ENCODE measurements around the gene MZT2B. TPM values are rescaled to one million over a fixed set of nuclear protein-coding genes. Genes with fewer than 3 reads are reported as not detected.
"Not testable (repeated sequence)": the region's sequence is repeated elsewhere in the genome, so short reads cannot be mapped to it uniquely, and the experiment has no call there.

The MZT2B gene
- total RNA-seq, 2 donors from 2014 or later, result 75.3 to 96.3 TPM

DNA sequence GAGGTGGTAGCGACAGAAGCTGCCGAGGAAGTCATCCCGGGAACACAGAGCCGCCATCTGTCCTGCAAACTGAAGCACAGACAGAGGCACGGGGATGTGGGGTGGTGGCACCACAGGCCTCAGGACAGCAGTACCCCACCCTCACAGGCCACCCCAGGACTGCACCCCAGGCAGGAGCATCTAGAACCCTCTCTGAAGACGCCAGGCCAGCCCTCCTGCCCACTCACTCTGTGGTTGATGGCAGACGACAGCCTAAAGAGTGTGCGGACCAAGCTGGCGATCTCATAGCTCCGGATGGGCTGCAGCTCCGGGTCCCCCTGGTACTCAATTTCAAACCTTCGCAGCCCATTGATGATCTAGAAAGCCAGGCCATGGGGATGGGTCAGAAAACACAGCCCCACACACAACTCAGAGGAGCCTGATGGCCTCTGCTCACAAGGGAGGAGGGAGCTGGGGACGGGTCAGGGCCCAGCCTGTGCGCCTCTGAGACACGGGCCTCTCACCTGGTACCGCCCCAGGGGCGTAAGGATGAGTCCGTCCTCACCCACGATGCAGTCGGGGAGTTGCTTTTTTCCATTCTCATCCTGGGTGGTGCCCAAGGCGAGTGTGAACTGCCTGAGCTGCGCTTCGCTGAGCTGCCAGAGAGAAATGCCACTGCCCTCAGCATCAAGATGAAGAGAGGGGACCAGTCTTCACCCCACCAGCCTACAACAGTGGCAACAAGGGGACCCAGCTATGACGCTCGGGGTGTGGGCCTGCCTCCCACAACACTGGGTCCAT lies 29.1 kb upstream of the MZT2B start:
- H3K36me3 ChIP-seq, result peaks cover 17% of the 10 kb centered on the region
- no peaks in the 10 kb centered on the region for H3K4me1 ChIP-seq (ENCODE audit: control insufficient read depth in 1 of 2, low read depth in 2 of 2)
- H3K9me3 ChIP-seq, result no peaks in the 10 kb centered on the region
- no peak overlapping the region for H3K4me3 ChIP-seq
- ATAC-seq (ENCODE audit: insufficient number of reproducible peaks, low FRiP score, low read depth) (no peak), DNase-seq (ENCODE audit: low spot score) (no peak)
- no peak overlapping the region for H3K27ac ChIP-seq
- H3K27me3 ChIP-seq (replicated peaks; ENCODE audit: insufficient read depth), result no peaks in the 10 kb centered on the region
- TF ChIP-seq, protein P1, sequence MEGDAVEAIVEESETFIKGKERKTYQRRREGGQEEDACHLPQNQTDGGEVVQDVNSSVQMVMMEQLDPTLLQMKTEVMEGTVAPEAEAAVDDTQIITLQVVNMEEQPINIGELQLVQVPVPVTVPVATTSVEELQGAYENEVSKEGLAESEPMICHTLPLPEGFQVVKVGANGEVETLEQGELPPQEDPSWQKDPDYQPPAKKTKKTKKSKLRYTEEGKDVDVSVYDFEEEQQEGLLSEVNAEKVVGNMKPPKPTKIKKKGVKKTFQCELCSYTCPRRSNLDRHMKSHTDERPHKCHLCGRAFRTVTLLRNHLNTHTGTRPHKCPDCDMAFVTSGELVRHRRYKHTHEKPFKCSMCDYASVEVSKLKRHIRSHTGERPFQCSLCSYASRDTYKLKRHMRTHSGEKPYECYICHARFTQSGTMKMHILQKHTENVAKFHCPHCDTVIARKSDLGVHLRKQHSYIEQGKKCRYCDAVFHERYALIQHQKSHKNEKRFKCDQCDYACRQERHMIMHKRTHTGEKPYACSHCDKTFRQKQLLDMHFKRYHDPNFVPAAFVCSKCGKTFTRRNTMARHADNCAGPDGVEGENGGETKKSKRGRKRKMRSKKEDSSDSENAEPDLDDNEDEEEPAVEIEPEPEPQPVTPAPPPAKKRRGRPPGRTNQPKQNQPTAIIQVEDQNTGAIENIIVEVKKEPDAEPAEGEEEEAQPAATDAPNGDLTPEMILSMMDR (IDR thresholded peaks at IDR 0.05), result no peak

DNA sequence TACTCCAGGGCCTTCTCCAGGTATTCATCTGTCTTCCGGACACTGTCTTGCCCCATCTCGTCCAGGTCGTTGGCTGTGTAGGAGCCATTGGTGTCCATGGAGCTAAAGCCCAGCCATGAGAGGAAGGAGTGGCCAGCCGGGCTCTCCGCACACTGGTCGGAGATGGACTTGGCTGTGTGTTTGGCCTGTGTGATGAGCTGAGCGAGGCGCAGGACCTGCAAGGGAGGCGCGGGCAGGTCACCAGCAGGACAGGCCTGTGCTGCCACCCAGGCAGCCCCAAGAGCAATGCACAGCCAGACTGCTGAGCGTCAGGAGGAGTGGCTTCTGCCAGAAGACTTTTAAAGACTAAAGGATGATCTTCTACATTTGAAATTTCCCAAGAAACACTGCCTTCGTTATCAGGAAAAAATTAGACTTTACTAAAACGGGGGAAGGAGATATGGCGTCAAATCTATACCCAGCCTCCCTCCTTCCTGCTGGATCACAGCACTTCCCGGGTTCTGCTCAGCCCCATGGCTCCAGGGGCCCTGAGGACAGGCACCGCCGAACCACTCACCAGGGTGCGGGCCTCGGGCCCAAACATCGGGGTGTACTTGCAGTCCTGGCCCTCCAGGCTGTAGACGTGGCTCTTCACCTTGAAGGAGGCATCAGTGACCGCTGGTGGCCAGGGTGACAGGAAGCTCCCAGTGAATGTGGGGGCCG lies 28.2 kb upstream of the MZT2B start:
- not testable (repeated sequence) for ATAC-seq (ENCODE audit: insufficient number of reproducible peaks, low FRiP score, low read depth); H3K4me3 ChIP-seq
- H3K36me3 ChIP-seq, result peaks cover 17% of the 10 kb centered on the region

DNA sequence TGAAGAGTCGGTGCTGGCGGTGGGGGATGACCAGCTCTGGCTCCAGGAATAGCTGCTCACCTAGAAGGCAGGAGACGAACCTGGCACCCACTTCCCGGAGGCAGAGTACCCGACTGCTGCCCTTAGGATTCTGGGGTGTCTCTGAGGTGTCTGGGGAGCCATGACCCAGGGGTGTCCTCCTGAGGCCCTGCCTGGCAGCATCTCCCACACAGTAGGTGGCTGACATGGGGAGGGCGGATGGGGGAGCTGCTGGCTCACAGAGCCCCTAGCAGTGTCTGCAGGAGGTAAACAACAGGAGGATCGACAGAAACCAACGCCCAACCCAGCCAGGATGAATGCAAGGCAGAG lies 27.7 kb upstream of the MZT2B start:
- H3K4me3 ChIP-seq; H3K27ac ChIP-seq; DNase-seq (ENCODE audit: low spot score); H3K9me3 ChIP-seq; ATAC-seq (ENCODE audit: insufficient number of reproducible peaks, low FRiP score, low read depth); H3K4me1 ChIP-seq (ENCODE audit: control insufficient read depth in 1 of 2, low read depth in 2 of 2); H3K27me3 ChIP-seq (replicated peaks; ENCODE audit: insufficient read depth): not testable (repeated sequence)
- H3K36me3 ChIP-seq, result peaks cover 17% of the 10 kb centered on the region

More for the DNA sequence above, 28.2 kb upstream of the MZT2B start:
- H3K9me3 ChIP-seq; H3K27me3 ChIP-seq (replicated peaks; ENCODE audit: insufficient read depth); H3K27ac ChIP-seq; DNase-seq (ENCODE audit: low spot score); H3K4me1 ChIP-seq (ENCODE audit: control insufficient read depth in 1 of 2, low read depth in 2 of 2): not testable (repeated sequence)

DNA sequence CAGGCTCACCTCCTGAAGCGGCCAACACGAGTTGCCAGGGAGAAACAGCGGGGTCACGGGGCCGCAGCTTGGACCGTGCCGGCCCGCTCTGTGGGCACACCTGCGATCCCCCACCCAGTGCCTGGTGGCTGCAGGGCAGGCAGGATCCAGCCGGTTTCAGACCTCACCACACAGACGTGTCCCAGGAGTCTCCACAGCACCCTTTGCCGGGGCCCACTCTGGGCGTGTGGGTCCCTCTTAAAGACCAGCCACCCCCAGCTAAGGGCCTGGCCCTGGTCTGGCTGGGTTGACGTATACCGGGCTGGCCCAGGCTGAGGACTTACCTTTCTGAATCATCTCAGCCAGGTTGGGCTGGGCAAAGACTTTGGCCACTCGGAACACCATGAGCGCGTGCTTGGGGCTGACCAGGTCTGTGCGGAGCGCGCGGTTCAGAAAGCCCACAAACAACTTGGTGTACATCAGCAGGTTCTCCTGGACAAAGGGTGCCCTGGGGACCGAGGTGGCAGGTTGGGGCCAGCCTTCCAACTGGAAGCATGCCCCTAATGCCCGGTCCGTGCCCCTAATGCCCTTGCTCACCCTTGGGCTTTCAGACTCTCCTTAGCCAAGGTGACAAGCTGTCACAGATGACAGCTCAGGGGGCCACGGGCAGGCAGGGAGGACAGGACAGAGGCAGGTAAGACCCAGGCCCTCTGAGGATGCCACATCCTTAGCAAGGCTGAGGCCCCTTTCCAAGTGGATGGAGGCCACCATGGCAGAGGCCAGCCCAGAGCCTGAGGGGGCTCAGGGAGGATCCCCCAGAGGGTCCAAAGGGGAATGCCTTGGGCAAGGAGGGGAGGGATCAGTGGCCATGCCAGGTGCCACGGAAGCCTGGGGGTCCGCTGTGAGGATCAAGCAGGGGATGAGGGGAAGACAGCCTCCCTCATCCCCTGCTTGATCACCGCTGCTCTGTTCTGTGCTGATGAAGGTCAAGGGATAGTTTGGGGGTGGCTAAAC lies 27.0 kb upstream of the MZT2B start:
- Histone ChIP-seq H3K4me1 (ENCODE audit: control insufficient read depth in 1 of 2, low read depth in 2 of 2) (no peaks in the 10 kb centered on the region), H3K36me3 (peaks cover 17% of the 10 kb centered on the region), H3K9me3 (no peaks in the 10 kb centered on the region), H3K4me3 (no peak overlapping the region), H3K27me3 (replicated peaks; ENCODE audit: insufficient read depth) (no peaks in the 10 kb centered on the region), H3K27ac (no peak overlapping the region)
- DNase-seq (ENCODE audit: low spot score) (no peak), ATAC-seq (ENCODE audit: insufficient number of reproducible peaks, low FRiP score, low read depth) (no peak)
- TF ChIP-seq, protein P1 (IDR thresholded peaks at IDR 0.05), result no peak

DNA sequence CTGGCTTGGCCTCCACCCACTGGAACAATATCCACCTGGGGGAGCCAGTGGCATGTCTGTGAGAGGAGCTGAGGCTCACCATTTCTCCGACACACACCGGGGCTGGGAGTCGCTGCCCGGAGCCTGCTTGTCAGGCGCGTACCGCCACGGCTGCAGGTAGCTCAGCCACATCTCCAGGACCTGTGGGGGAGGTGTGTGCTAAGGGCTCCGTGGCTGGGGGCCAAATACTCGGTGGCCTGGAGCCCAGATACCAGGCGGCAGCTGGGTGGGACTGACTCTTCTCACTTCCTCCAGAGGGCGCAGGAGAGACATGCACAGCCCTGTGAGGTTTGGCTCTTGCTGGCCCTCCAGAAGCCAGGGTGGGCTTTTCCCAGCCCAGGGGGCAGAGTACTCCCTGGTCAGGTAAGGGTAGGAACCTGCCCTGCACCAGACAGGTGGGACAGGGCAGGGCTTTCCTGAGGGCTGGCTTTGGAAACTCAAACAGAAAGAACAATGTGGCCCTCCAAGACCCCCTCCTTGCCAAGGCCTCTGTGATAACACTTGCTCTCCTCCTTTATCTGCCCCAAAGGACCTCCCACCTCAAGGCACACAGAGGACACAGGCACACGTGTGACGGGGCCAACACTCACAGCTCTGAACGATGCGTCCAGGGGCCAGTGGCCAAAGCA lies 26.0 kb upstream of the MZT2B start:
- H3K9me3 ChIP-seq; H3K4me3 ChIP-seq; ATAC-seq (ENCODE audit: insufficient number of reproducible peaks, low FRiP score, low read depth); H3K27me3 ChIP-seq (replicated peaks; ENCODE audit: insufficient read depth); DNase-seq (ENCODE audit: low spot score); H3K27ac ChIP-seq; H3K4me1 ChIP-seq (ENCODE audit: control insufficient read depth in 1 of 2, low read depth in 2 of 2): not testable (repeated sequence)
- peaks cover 19% of the 10 kb centered on the region for H3K36me3 ChIP-seq

DNA sequence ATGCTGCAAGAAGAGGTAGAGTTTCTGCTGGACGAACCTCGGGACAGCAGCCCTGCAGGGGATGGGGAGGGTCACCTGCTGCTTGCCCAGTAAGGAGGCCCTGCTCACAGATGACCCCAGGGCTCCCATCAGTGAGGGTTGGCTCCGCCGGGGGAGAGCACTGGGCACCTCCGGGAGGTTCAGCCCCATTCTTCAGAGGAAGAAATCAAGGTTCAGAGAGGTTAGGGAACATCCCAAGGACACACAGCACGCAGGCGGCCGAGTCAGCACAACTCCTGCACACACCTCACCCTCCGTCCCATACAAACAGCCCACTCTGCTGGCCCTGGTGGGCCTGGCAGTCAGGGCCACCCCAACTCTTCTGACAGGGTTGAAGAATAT lies 25.4 kb upstream of the MZT2B start:
- TF ChIP-seq, protein P1 (IDR thresholded peaks at IDR 0.05), result no peak
- Histone ChIP-seq H3K27me3 (replicated peaks; ENCODE audit: insufficient read depth) (no peaks in the 10 kb centered on the region), H3K9me3 (no peaks in the 10 kb centered on the region), H3K36me3 (peaks cover 19% of the 10 kb centered on the region), H3K27ac (no peak overlapping the region), H3K4me3 (no peak overlapping the region), H3K4me1 (ENCODE audit: control insufficient read depth in 1 of 2, low read depth in 2 of 2) (no peaks in the 10 kb centered on the region)
- ATAC-seq (ENCODE audit: insufficient number of reproducible peaks, low FRiP score, low read depth) (no peak), DNase-seq (ENCODE audit: low spot score) (no peak)

DNA sequence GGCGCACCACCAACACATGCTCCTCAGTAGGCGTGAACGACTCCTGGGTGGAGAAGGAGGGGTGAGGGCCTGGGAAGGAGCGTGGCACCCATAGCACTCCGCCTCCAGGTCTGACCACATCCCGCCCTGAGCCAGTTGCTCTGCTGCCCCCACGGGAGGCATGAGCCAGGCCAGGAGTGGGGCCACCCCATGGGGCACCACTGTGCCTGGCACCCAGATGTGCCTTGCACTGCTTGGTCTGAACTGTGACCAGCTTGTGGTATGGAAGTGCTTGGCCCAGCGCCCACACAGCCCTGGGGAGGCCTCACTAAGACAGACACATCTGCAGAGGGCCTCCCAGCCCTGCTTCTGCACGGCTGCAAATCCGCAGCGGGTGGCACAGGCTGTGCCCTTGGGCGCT lies 24.7 kb upstream of the MZT2B start:
- peaks cover 14% of the 10 kb centered on the region for H3K36me3 ChIP-seq
- not testable (repeated sequence) for ATAC-seq (ENCODE audit: insufficient number of reproducible peaks, low FRiP score, low read depth); H3K4me1 ChIP-seq (ENCODE audit: control insufficient read depth in 1 of 2, low read depth in 2 of 2)

DNA sequence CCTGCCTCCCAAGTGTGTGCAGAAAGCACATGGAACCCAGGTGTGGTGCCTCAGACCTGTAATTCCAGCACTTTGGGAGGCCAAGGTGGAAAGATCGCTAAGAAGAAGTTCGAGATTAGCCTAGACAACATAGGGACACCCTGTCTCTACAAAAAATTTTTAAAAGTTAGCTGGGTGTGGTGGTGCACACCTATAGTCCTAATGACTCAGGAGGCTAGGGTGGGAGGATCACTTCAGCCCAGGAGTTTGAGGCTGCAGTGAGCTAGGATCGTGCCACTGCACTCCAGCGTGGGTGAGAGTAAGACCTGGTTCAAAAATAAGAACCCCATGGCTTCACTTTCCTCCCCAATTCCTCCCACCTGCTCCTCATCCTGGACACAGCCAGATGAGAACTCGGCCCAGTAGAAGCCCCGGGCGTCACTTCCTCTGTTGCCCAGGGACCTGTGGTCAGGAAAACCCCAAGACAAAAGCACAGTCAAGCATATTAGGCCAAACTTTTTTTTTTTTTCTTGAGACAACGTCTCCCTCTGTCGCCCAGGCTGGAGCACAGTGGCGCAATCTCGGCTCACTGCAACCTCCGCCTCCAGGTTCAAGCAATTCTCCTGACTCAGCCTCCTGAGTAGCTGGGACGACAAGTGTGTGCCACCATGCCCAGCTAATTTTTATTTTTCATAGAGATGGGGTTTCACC lies 24.1 kb upstream of the MZT2B start:
- H3K27ac ChIP-seq; H3K9me3 ChIP-seq; H3K4me3 ChIP-seq; ATAC-seq (ENCODE audit: insufficient number of reproducible peaks, low FRiP score, low read depth); H3K4me1 ChIP-seq (ENCODE audit: control insufficient read depth in 1 of 2, low read depth in 2 of 2); DNase-seq (ENCODE audit: low spot score); H3K27me3 ChIP-seq (replicated peaks; ENCODE audit: insufficient read depth): not testable (repeated sequence)
- peaks cover 11% of the 10 kb centered on the region for H3K36me3 ChIP-seq

More for the DNA sequence above, 24.7 kb upstream of the MZT2B start:
- H3K27ac ChIP-seq; H3K9me3 ChIP-seq; H3K4me3 ChIP-seq; H3K27me3 ChIP-seq (replicated peaks; ENCODE audit: insufficient read depth); DNase-seq (ENCODE audit: low spot score): not testable (repeated sequence)
